ENCODE data around the gene MAP7. TPM values are rescaled to one million over a fixed set of nuclear protein-coding genes. Genes with fewer than 3 reads are reported as not detected.

The MAP7 gene
- total and polyA plus RNA-seq, 2 experiments from 2014 or later = 4.1 to 13.8 TPM

DNA sequence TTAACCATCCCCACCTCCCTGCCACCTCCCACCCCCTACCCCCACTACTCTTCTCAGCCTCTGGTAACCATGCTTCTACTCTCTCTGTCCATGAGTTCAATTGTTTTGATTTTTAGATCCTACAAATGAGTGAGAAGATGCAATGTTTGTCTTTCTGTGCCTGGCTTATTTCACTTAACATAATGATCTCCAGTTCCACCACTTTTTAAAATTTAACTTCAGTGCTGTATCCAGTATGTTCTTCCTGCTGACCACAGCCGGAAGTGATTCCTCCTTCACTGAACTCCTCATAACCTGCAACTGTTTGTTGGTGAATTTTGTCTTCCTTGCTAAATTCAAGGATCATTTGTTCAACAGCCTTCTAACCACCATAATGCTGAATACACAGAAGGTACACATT lies 3.9 kb downstream of the MAP7 start:
- TF ChIP-seq, protein P1, sequence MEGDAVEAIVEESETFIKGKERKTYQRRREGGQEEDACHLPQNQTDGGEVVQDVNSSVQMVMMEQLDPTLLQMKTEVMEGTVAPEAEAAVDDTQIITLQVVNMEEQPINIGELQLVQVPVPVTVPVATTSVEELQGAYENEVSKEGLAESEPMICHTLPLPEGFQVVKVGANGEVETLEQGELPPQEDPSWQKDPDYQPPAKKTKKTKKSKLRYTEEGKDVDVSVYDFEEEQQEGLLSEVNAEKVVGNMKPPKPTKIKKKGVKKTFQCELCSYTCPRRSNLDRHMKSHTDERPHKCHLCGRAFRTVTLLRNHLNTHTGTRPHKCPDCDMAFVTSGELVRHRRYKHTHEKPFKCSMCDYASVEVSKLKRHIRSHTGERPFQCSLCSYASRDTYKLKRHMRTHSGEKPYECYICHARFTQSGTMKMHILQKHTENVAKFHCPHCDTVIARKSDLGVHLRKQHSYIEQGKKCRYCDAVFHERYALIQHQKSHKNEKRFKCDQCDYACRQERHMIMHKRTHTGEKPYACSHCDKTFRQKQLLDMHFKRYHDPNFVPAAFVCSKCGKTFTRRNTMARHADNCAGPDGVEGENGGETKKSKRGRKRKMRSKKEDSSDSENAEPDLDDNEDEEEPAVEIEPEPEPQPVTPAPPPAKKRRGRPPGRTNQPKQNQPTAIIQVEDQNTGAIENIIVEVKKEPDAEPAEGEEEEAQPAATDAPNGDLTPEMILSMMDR (IDR thresholded peaks at IDR 0.05; ENCODE audit: low read depth, low read length) = no peak
- Histone ChIP-seq H3K27me3 (peaks cover 20% of the 10 kb centered on the region), H3K27ac (no peak overlapping the region), H3K4me1 (ENCODE audit: low read depth) (no peaks in the 10 kb centered on the region), H3K36me3 (no peaks in the 10 kb centered on the region), H3K4me3 (no peak overlapping the region), H3K9me3 (ENCODE audit: low read depth) (no peaks in the 10 kb centered on the region)
- no peak for DNase-seq (ENCODE audit: low read depth in 1 of 2, low spot score in 1 of 2)

DNA sequence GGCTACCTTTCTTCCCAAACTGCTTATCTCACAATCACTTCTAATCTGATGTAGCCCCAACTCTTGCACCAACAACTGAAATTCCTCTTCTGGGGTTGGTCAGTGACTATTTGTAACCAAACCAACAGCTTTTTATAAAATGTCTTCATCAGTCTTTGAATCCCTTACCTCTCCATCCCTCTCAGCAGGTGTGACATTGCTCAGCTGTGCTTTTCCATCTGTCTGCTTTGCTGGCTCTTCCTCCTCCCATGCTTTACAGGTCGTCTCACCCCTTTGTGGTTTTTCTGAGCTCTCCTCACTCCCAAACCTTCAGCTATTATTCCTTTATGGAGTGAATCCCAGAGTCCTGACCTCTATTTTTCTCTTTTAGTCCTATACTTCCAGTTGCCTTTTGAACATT lies 5.9 kb downstream of the MAP7 start:
- Histone ChIP-seq H3K4me3 (no peak overlapping the region), H3K36me3 (no peaks in the 10 kb centered on the region), H3K9me3 (ENCODE audit: low read depth) (no peaks in the 10 kb centered on the region), H3K27me3 (peaks cover 11% of the 10 kb centered on the region), H3K4me1 (ENCODE audit: low read depth) (peaks cover 10% of the 10 kb centered on the region), H3K27ac (no peak overlapping the region)
- DNase-seq (ENCODE audit: low read depth in 1 of 2, low spot score in 1 of 2) = no peak
- TF ChIP-seq, protein P1 (IDR thresholded peaks at IDR 0.05; ENCODE audit: low read depth, low read length) = no peak

DNA sequence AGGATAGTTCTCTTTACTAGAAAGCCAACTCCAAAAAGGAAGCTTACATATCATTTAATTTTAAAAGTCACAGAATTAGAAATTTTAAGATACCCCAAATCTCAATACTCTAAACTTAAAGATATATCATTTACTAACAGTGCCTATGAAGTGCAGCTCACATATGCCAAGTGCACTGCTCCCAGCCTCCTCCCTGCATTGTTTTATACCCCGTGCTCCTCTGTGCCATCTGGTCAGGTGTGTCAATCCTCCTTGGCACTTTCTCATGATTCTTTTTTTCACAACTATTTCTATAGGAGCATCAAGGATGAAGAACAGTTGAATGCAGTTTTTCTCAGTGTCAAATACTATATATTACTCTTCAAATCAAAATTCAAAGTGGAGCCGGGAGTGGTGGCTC lies 8.8 kb downstream of the MAP7 start:
- H3K36me3 ChIP-seq = no peaks in the 10 kb centered on the region
- H3K4me3 ChIP-seq = no peak overlapping the region
- TF ChIP-seq, protein P1 (IDR thresholded peaks at IDR 0.05; ENCODE audit: low read depth, low read length) = no peak
- no peaks in the 10 kb centered on the region for H3K9me3 ChIP-seq (ENCODE audit: low read depth)
- no peak for DNase-seq (ENCODE audit: low read depth in 1 of 2, low spot score in 1 of 2)
- no peaks in the 10 kb centered on the region for H3K27me3 ChIP-seq
- H3K4me1 ChIP-seq (ENCODE audit: low read depth) = peaks cover 10% of the 10 kb centered on the region
- no peak overlapping the region for H3K27ac ChIP-seq

DNA sequence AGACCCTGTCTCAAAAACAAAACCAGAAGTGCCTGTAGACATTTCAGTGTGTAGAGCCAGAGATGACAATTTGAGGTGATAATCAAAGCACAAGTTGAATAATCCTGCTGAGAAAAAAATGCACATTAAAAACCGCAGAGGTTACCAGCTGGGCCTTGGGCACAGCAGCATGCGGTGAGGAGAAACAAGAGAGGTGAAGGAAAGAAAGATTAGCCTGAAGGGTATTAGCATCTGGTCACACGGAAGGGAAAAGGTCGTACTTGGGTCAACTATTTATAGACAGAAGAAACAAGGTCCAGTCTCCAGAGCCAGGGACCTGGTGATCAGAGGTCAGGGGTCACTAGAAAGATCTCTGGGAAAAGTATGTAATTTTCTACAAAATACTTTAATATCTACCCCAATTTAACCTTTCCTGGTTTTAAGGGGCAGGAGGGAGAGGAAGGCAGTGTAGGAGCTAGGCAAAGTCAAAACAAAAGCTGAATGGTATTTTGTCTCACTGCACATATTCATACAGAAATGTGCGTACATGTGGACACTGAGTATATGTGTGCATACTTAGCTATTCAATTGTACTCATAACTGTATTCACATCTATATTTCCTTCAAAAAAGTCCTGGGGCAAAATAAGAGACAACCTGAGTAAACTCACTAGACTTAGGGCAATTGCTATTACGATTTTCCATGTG lies 10.1 kb downstream of the MAP7 start:
- TF ChIP-seq, protein P1 (IDR thresholded peaks at IDR 0.05; ENCODE audit: low read depth, low read length) = no peak
- no peak overlapping the region for H3K4me3 ChIP-seq
- peak overlapping the region; percentile 71 for H3K27ac ChIP-seq
- DNase-seq (ENCODE audit: low read depth in 1 of 2, low spot score in 1 of 2) = peak in 1 of 2 donors; percentile 49
- H3K36me3 ChIP-seq = no peaks in the 10 kb centered on the region
- peaks cover 10% of the 10 kb centered on the region for H3K4me1 ChIP-seq (ENCODE audit: low read depth)
- H3K9me3 ChIP-seq (ENCODE audit: low read depth) = no peaks in the 10 kb centered on the region
- no peaks in the 10 kb centered on the region for H3K27me3 ChIP-seq

DNA sequence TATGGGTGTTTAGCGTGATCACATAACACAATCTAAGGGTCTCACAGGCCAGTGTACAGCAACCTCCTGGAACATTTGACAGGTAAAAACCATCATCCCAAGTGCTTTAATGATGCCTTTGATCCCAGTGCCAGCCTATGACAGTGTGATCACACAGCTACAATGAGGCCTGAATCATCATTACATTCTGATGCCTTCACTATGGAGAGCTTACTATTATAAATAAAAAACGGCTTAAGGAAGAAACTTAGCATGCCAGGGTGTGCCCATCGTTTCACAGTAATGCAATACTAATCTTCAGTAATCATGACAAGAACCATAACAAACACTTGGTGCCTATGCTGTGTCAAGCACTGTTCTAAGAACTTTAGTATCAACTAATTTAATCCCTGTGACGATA lies 11.4 kb downstream of the MAP7 start:
- Histone ChIP-seq H3K4me3 (no peak overlapping the region), H3K27me3 (no peaks in the 10 kb centered on the region), H3K36me3 (no peaks in the 10 kb centered on the region), H3K27ac (no peak overlapping the region), H3K4me1 (ENCODE audit: low read depth) (peaks cover 10% of the 10 kb centered on the region), H3K9me3 (ENCODE audit: low read depth) (no peaks in the 10 kb centered on the region)
- TF ChIP-seq, protein P1 (IDR thresholded peaks at IDR 0.05; ENCODE audit: low read depth, low read length) = no peak
- DNase-seq (ENCODE audit: low read depth in 1 of 2, low spot score in 1 of 2) = no peak
